Limb (tissue), 2 donors: ENCODE results near the gene CREBL2.
A peak's percentile ranks its signal among the peaks of the same experiment; 100 is the strongest.
"Not testable (repeated sequence)": the region's sequence is repeated elsewhere in the genome, so short reads cannot be mapped to it uniquely, and the experiment has no call there.

Experiments
- DNase-seq, 2 donors: peaks; one replicate each; pipeline ENCODE4 v3.0.0-alpha.2; 2016; ENCODE audit errors: extremely low spot score in 2 of 2

CREBL2 gene

DNA sequence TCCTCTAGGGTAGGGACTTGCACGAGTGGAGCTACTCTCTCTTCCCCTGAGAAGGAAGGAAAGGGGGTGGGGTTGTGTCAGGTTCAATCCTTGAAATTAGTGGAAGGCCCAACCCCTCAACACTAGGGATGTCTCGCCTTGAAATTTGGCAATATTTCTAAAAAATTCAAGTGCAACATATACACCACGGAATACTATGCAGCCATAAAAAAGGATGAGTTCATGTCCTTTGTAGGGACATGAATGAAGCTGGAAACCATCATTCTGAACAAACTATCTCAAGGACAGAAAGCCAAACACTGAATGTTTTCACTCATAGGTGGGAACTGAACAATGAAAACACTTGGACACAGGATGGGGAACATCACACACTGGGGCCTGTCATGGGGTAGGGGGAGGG lies 15.1 kb upstream of the CREBL2 start:
- DNase-seq: not testable (repeated sequence)

DNA sequence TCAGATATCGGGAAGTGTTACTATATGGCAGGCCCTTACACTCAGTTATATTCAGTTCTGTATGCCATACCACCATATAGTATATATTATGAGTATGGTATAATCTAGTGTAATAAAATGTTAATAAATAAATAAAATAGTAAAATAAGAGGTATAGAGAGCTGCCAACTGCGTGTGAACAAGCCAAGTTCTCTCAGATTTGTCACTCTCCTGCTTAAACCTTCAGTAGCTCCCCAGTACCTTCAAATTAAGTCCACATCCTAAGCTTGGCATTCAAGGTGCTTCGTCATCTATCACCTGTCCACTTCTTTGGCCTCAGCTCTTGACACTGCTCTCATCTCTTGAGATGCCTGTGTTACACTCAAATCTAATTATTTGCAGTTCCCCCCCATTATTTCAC lies 12.8 kb upstream of the CREBL2 start:
- DNase-seq: no peak

DNA sequence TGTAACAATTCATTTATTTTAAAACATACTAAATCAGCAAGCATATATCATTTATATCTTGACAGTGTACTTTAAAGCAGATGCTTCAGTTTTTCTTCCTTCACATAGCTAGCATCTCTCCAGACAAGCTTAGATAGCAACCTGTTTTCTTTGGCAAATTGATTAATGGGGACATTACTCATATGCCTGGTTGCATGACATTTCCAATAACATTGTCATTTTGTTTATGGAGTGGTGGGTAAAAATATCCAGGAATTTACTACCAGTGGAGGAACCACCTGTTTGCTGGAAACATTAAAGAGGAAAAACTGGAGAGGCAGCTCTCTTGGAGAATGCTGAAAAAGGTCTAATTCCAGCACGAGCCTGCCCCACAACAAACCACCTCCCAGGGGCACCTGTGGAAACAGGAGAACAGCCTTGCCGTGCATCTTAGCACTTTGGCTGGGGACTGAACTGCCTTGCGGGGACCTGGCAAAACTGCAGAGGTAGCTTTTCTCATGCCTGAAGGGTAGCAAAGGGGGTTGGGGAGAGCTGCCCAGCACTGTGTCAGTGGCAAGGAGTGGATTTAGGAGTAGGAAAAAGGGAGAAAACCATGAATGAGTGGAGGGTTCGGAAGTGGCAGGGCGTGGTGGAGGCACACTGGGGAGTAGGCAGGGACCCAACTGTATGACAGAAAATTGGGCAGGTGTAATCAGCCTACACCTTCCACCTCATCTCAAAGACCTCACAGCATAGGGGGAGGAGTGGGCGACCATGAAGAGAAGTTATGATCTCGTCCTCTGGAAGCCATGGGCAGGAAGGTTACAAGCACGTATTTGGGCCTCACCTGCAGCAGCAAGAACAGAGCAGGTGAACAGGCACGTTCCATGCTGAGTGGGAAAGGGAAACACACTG lies 11.7 kb upstream of the CREBL2 start:
- DNase-seq: no peak

DNA sequence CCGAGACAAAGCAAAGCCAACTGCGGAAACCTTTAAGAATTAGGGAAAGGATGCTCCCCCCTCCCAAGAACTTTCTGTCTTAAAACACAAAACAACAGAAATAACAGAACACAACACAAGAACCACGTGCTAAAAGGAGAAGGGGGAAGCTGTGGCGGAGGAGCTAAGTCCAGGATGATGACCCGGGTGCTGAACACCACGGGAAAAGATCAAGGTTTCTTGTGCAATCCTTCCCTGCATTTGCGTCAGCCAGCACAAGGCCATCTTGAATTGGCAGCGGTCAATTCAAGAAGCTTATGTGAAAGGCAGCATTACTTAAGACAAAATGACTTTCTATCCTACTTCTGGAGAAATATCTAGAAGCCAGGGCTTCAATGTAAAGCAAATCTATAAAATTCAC lies 11.0 kb upstream of the CREBL2 start:
- no peak for DNase-seq

DNA sequence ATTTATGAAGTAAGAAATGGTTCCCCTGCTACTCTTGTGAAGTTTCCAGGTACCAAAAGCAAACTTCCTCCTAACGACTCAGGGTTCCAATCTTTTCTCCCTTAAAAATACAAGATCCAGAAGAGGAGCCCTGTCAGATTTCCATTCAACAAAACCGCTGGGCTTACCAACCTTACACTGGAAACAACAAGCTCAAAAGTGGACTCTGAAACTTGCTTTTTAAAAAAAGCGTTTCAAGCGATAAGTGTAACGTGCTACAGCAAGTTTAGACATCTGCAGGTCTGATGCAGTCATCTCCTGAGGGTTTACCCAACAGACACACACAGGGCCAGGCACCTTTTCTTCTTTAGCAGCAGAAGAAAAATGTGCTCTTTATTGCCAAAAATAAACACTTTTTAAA lies 6.9 kb upstream of the CREBL2 start:
- DNase-seq: no peak

DNA sequence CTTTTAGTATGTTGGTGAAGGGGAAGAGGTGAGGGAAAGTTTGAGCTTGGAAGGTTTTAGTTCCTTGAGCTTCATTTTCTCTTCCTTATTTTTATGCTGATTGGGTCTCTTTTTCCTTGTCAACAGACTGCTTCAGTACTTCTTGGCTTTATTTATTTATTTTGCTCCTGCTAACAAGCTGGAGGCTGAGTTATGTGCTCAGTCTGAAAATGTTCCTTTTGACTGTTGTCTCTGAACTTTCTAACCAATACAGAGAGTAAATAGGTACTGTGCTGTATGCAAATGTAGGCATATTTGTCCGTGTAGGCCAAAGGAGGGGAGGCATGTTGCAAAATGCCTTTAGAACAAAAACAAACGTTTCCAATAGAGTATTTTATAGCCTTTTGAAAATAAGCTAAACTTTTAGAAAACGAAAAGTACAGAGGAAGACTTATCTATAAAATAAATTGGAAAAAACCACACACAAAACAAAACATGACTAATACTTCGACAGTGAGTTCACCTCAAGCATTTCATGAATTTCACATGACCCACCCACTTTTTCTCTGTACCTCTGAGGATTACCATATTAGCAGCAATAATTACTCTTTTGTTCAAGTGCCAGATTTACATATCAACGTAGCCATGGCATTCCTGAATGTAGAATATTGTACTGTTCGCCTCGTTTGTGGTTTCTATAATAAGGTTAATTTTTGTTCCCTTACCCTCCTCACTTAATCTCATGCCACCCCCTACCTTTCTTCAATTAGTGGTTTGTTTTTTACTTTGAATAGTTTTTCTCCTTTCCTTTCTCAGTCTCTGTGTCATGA lies 4.7 kb upstream of the CREBL2 start:
- DNase-seq: no peak

DNA sequence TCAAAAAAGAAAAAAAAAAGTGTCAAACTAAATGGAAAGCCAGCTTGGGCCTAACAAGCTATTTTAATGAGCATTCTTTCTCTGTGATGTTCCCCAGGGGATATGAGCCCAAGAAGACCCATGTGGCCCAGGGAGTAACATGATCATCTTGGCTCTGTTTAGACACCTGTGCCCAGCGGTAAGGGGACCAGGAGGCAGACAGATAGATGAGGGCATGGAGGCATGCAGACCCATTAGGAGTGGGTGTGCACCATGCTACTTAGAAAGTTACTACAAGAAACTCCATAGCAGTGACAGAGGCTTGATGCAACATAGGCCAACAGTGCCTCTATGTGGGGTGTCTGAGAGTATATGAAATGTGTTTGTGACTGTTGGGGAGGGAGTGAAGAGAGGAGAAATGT lies 3.1 kb upstream of the CREBL2 start:
- DNase-seq: no peak

DNA sequence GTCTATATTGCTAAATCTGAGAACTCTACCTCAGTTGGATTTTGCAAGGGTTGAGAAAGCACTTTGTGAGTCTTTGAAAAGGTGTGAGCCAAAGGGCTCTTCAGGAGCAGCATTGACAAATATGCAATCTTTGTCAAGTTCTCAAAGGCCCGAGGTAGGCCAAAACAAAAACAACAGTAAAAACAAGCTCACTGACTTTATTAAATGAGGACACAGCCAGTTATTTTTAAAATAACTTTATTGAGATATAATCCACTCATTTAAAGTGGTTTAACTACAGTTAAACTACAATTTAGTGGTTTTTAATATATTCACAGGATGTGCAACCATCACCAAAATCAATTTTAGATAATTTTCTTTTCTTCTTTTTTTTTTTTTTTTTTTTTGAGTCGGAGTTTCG lies 2.0 kb upstream of the CREBL2 start:
- DNase-seq: no peak

DNA sequence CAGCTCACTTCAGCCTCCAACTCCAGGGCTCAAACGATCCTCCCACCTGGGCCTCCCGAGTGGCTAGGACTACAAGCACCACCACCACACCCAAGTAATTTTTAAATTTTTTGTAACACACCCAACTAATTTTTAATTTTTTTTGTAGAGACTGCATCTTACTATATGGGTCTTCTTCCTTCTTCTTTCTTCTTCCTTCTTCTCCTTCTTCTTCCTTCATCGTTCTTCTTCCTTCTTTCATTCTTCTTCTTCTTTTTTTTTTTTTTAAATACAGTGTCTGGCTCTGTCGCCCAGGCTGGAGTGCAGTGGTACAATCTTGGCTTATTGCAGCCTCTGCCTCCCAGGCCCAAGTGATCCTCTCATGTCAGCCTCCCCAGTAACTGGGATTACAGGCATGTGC lies 965 bp upstream of the CREBL2 start:
- DNase-seq: no peak

DNA sequence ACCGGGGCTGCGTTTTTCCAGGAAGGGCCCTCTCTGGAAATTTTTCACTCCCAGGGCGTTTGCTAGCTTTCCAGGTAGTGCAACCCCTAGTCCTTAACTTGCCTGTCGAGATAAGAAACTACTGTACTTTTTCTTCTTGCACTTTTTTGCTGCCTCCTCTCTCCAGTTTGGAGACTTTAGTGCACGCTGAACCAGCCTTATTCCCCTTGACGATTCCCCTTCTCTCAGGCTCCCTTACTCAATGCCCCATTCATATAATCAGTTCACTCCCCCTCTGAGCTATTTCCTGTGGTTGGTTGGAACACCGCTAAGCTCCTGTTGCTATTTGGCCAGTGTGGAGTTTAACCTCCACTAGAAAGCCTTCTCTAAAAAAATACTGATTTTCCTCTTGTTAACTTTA lies 682 bp downstream of the CREBL2 start:
- peak in 1 of 2 donors; percentile 49 for DNase-seq

DNA sequence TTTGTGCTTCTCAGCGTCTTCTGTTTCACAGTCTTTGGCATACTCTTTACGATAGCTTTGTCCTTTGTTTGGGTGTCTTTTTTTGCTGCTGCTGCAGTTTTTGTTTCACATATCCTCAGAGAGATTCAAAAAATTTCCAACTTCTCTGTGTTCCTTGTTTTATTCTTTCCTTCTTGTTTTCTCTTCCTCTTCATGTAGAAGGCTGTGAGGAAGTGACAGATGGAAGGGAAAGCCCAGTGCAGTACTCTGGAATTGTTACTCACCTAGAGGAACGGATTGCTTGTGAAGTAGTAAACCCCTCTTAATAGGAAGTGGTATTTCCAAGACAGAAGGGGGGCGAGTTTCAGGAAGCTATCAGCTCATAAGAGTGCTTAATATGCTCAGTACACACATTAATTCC lies 1.7 kb downstream of the CREBL2 start:
- DNase-seq: no peak

DNA sequence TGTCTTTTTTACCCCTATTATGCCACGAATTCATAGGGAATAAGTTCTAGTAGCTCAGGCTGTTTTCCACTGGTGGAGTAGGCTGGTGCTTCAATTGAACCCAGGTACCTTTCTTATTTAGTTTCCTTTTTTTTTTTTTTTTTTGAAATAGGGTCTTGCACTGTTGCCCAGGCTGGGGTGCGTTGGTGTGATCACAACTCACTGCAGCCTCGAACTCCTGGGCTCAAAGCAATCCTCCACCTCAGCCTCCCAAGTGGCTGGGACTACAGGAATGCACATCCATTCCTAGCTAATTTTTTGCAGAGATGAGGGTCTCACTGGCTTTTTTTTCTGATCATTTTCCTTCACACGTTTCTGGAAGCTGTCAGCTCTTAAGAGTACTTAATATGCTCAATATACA lies 2.7 kb downstream of the CREBL2 start:
- no peak for DNase-seq

DNA sequence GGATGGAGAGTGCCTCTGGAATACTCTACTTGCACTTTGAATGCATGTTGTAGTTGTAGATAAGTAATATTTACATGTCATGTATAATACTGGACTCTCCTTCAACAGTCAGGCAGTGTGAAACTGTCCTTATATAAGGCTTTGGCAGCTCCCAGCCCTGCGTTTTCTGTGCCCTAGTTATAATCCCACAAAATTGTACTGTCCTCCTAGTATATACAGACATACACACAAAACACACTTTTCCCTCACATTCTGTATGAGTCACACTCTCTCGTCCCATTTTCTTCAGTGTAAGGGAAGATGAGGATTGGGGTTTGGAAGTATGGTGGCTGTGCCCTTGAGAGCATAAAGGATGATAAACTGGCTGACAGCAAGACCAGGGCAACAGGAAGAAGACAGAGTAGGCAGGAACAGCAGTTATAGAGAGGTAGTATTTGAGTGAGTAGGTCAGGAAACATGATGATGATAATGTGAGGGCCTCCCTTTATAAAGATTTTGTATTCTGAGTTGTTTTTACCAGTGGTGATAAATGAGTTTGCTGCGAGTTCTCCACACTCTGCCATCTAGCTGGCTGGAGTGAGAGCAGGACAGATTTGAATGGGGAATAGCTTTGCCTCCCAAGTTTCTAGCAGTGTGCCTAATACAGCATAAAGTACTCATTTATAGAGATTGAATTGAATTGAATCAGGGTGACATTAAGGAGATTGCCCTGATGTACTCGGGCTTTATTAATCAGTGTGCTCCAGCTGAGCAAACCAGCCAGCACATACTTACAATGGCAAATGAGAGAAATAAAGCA lies 5.0 kb downstream of the CREBL2 start:
- DNase-seq: no peak

DNA sequence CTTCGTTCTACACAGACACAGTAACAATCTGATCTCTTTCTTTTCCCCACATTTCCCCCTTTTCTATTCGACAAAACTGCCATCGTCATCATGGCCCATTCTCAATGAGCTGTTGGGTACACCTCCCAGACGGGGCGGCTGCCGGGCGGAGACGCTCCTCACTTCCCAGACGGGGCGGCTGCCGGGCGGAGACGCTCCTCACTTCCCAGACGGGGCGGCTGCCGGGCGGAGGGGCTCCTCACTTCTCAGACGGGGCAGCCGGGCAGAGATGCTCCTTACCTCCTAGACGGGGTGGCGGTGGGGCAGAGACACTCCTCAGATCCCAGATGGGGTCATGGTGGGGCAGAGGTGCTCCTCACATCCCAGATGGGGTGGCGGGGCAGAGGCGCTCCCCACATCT lies 6.4 kb downstream of the CREBL2 start:
- DNase-seq: not testable (repeated sequence)

DNA sequence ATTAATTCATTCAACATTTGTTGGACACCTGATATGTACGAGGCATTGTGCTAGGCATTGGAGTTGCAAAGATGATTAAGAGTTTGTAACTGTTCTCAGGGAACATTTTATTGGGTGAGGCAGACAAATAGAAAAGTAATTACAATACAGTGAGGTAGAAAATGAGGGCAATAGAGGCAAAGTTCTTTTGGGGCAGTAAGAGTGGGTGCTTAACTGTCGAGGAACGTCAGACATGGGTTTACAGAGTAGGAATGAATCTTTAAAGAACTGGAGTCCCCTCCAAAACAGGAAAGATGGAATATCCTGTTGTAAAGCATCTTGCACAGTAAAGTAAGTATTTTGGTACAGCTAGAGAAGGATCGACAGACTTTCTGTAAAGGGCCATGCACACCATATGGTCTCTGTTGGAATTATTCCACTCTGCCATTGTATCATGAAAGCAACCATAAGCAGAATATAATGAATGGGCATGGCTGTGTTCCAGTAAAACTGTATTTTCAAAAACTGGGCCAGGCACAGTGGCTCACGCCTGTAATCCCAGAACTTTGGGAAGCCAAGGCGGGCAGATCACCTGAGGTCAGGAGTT lies 9.1 kb downstream of the CREBL2 start:
- no peak for DNase-seq

DNA sequence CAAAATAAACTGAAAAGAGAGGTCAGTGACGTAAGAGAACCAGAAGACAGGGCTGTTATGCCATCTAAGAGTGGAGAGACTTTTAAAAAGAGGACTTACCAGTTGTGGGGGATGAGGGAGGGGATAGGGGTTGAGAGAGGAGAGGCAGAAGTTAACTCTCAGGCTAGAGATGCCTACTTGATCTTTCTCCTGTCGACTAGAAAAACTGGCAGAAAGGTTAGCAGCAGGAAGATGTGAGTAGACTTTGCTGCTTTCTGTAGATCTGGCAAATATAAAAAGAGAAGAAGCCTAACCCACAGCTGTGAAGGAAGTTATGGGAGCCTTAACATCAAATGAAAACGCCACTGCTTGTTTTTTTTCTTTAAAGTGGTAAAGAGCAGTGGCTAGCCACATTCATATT lies 10.7 kb downstream of the CREBL2 start:
- no peak for DNase-seq

DNA sequence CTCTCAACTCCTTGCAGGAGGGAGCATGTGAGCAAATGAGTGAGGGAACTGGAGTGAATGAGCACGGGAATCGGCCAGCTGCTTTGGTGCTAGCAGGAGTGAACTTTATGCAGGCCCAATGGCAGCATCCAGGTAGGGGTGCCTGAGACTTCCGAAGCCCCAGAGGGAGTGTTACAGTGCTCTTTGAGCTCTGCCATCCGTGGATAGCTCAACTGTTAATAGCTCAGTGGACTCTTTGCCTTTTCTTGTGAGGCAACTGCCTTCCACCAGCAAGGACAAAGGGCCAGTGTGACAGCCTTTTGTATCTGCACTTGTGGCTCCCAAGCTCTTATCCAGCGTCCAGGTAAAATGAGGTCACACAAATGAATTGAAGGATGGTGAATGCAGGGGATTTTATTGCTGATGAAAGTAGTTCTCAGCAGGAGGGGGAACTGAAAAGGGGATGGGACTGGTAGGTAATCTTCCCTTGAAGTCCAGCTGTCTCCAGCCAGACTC lies 12.9 kb downstream of the CREBL2 start:
- DNase-seq: no peak

DNA sequence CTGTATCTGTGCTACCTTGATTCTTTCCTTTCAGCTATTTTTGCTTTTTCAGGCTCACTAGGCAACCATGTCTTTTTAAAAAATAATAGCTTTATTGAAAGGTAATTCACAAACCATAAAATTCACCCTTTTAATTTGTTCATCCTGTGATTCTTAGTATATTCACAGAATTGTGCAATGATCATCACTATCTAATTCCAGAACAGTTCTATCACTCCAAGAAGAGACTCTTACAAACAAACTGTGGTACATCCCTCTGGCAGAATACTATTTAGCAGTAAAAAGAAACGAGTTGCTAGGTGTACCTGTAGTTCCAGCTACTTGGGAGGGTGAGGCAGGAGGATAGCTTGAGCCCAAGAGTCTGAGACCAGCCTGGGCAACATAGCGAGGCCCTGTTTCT lies 14.8 kb downstream of the CREBL2 start:
- DNase-seq: no peak

DNA sequence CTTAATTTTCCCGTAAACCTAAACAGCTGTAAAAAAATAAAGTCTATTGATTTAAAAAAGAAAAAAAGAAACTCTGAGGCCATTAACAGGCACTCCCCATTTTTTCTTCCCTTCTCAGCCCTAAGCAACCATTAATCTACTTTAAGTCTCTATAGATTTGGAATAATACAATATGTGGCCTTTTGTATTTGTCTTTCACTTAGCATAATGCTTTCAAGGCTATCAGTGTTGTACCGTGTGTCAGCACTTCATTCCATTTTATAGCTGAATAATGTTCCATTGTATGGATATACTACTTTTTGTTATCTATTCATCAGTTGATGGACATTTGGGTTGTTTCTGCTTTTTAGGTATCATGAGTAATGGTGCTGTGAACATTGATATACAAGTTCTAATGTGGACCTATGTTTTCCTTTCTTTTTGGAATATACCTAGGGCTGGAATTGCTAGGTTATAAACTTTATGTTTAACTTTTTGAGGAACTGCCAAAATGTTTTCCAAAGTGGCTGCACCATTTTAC lies 15.7 kb downstream of the CREBL2 start:
- no peak for DNase-seq

DNA sequence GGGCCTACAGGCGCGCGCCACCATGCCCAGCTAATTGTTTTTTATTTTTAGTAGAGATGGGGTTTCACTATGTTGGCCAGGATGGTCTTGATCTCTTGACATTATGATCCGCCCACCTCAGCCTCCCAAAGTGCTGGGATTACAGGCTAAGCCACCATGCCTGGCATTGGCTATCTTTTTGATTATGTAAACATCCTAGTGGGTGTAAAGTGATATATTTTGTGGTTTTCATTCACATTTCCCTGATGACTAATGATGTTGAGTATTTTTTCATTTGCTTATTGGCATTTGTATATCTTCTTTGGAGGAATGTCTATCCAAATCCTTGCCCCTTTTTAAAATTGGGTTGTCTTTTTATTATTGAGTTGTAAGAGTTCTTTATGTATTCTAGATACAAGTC lies 16.3 kb downstream of the CREBL2 start:
- no peak for DNase-seq

DNA sequence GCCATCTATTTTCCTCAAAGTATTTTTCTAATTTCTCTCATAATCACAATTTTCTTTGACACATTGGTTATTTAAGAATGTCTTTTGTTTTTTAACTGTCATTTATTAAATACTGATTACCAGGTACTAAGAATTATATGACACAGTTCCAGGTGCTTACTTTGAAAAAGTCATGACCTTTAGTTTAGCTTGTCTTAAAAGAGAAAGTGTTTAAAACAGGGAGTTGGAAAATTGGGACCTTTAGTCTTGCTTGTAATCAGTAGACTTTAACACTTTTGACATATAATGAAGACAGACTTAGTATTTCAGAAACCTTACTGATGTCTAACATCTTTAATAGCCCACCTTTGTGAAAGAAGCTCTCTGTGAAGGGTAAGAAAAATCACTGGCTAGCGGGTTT lies 19.2 kb downstream of the CREBL2 start:
- no peak for DNase-seq
